HFFc6 (cell line): Measurements from ENCODE around the gene TSPAN31. TPM values are rescaled to one million over a fixed set of nuclear protein-coding genes. Genes with fewer than 3 reads are reported as not detected.

ENCODE experiments used
- DNase-seq: peaks from one replicate; pipeline ENCODE4 v3.0.0-alpha.2; 2018
- H3K27ac Mint-ChIP-seq: 2 replicates; pipeline ENCODE4 v1.8.0; 2020; ENCODE audit warnings: mild to moderate bottlenecking, mixed read lengths
- H3K27me3 Mint-ChIP-seq: 2 replicates; pipeline ENCODE4 v1.8.0; 2021; ENCODE audit warnings: mild to moderate bottlenecking, moderate library complexity, mixed read lengths; ENCODE audit not compliant: insufficient read depth
- H3K36me3 Mint-ChIP-seq: 2 replicates; pipeline ENCODE4 v1.8.0; 2021; ENCODE audit warnings: low read depth, mixed read lengths
- H3K4me1 Mint-ChIP-seq: 2 replicates; pipeline ENCODE4 v1.8.0; 2020; ENCODE audit warnings: low read depth, mixed read lengths
- H3K4me3 Mint-ChIP-seq: 2 replicates; pipeline ENCODE4 v1.8.0; 2020; ENCODE audit warnings: mild to moderate bottlenecking, moderate library complexity, mixed read lengths
- H3K9me3 Mint-ChIP-seq: 2 replicates; pipeline ENCODE4 v1.8.0; 2020; ENCODE audit warnings: mild to moderate bottlenecking, mixed read lengths
- CTCF ChIP-seq: fragments of 200-600 bp; sonication (generic); IDR thresholded peaks from 2 replicates; pipeline ENCODE4 v1.5.0; 2021; ENCODE audit warnings: antibody characterized with exemption, mild to moderate bottlenecking
- total RNA-seq, 6 experiments: library from RNA; stranded (reverse); fragmentation: NEBNext Ultra II Directional; extraction: Animal tissue kit (Norgen Biotek cat#: 25700); gene quantifications; 2 replicates in 1 of 6; 3 replicates in 5 of 6; pipeline ENCODE4 v1.2.3, GENCODE V29; 2021

TSPAN31 gene
- total RNA-seq, 6 experiments from 2014 or later = 20.3 to 32.3 (median 24.3) TPM

GRCh38 chr12:57751788-57752667 lies 7.2 kb downstream of the TSPAN31 start, which contains the start of gene CDK4:
Gene CDK4 (minus strand): TSS chr12:57752310. CDS start chr12:57751717, 593 bp downstream.
- DNase-seq = peak; percentile 100
- TF ChIP-seq CTCF = no peak
- peak within 1 kb of the TSS; percentile 97 for H3K27ac Mint-ChIP-seq
- H3K36me3 Mint-ChIP-seq = peaks cover 31% of the 10 kb centered on the region
- peak within 1 kb of the TSS; percentile 98 for H3K4me3 Mint-ChIP-seq
- peaks cover 26% of the 10 kb centered on the region for H3K27me3 Mint-ChIP-seq
- H3K9me3 Mint-ChIP-seq = no peaks in the 10 kb centered on the region
- H3K4me1 Mint-ChIP-seq = peaks cover 37% of the 10 kb centered on the region

GRCh38 chr12:57752668-57753000 lies 7.8 kb downstream of the TSPAN31 start:
- Mint-ChIP-seq H3K9me3 (no peaks in the 10 kb centered on the region), H3K27ac (peak overlapping the region; percentile 97), H3K36me3 (peaks cover 27% of the 10 kb centered on the region), H3K4me1 (peaks cover 37% of the 10 kb centered on the region), H3K4me3 (peak overlapping the region; percentile 98), H3K27me3 (peaks cover 30% of the 10 kb centered on the region)
- no peak for TF ChIP-seq CTCF
- DNase-seq = no peak

- no peak for TF ChIP-seq CTCF
Measured at GRCh38 chr12:57753756-57754337, 9.0 kb downstream of the TSPAN31 start.

GRCh38 chr12:57754411-57755193 lies 9.8 kb downstream of the TSPAN31 start, which contains the start of gene MARCHF9:
Gene MARCHF9 (plus strand): TSS chr12:57755103. CDS start chr12:57755529, 426 bp downstream.
- peaks cover 37% of the 10 kb centered on the region for H3K4me1 Mint-ChIP-seq
- H3K27me3 Mint-ChIP-seq = peaks cover 34% of the 10 kb centered on the region
- no peak within 1 kb of the TSS for H3K27ac Mint-ChIP-seq
- TF ChIP-seq CTCF = no peak
- DNase-seq = no peak
- H3K36me3 Mint-ChIP-seq = peaks cover 21% of the 10 kb centered on the region
- H3K9me3 Mint-ChIP-seq = no peaks in the 10 kb centered on the region
- H3K4me3 Mint-ChIP-seq = peak within 1 kb of the TSS; percentile 83

More at GRCh38 chr12:57753756-57754337, 9.0 kb downstream of the TSPAN31 start:
- Mint-ChIP-seq H3K4me3 (peak overlapping the region; percentile 83), H3K27ac (no peak overlapping the region), H3K9me3 (no peaks in the 10 kb centered on the region), H3K27me3 (peaks cover 34% of the 10 kb centered on the region), H3K36me3 (peaks cover 21% of the 10 kb centered on the region), H3K4me1 (peaks cover 37% of the 10 kb centered on the region)
- DNase-seq = no peak

- no peak overlapping the region for H3K4me3 Mint-ChIP-seq
- H3K4me1 Mint-ChIP-seq = peaks cover 36% of the 10 kb centered on the region
- H3K27ac Mint-ChIP-seq = no peak overlapping the region
- TF ChIP-seq CTCF = no peak
- no peaks in the 10 kb centered on the region for H3K9me3 Mint-ChIP-seq
- no peak for DNase-seq
- peaks cover 21% of the 10 kb centered on the region for H3K36me3 Mint-ChIP-seq
- H3K27me3 Mint-ChIP-seq = peaks cover 34% of the 10 kb centered on the region
Measured at GRCh38 chr12:57755194-57755453, 10.3 kb downstream of the TSPAN31 start.
